ENCODE results near the gene CSNK1G1. TPM values are rescaled to one million over a fixed set of nuclear protein-coding genes. Genes with fewer than 3 reads are reported as not detected.
"Not testable (repeated sequence)": the region's sequence is repeated elsewhere in the genome, so short reads cannot be mapped to it uniquely, and the experiment has no call there.

CSNK1G1 gene
- total RNA-seq (10 to 100 TPM; 15.8 to 27.1 (median 20.1) TPM), polyA plus RNA-seq (1 to 10 TPM; 2.0 to 3.0 (median 2.8) TPM)
- long read RNA-seq, donor 1, full-length matches to known transcripts: 2 of 2 reads
- long read RNA-seq, donor 1, partial matches to known transcripts: 0 of 2 reads
- long read RNA-seq, donor 1, other reads (novel, unspliced or antisense): 0 of 2 reads
- long read RNA-seq, donor 2, full-length matches to known transcripts: 1 of 1 reads
- long read RNA-seq, donor 2, partial matches to known transcripts: 0 of 1 reads
- long read RNA-seq, donor 2, other reads (novel, unspliced or antisense): 0 of 1 reads

DNA sequence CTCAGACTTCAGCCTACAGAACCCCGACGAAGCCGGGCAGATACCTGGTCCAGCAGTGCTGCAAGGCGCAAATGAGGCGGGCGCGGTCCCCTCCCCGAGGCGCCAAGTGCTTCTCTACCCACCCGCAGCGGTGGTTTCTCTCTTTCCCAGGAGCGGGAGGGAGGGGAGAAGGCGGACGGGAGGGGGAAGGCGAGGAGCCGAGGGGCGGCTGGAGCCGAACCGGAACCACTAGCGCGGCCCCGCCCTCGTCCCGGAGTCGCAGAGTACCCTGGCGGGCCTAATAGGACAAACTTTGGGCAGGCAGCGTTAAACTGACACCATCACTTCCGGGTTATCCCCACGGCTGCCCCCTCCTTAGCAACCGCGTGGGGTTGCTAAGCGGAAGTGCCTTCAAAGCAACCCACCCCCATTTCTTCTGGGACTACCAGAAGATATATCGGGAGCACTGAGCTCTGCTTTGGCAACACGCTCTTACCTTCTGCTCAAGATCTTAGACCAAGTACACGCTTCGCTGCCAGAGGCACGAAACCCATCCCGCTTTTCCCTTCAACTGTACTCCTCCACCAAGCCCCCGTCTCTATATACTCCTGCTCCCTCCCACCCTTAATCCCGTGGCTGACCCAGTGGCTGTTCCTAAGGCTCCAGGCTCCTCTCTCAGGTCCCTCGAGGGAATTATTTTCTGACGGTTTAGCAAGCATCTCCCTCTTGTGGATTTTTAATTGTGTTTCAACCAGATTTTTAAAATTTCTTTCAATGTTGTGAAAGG, at the start of gene CSNK1G1:
Gene CSNK1G1, minus strand, starts transcription at position 230 of the 766 bp plus-strand sequence. CDS start 55,674 bp downstream, outside the sequence.
- TF ChIP-seq POLR2A (IDR thresholded peaks at IDR 0.05) (peak in 1 of 3 donors; percentile 13), POLR2AphosphoS5 (IDR thresholded peaks at IDR 0.05) (peak; percentile 80 to 89 (median 82))
- TF ChIP-seq, protein P1, sequence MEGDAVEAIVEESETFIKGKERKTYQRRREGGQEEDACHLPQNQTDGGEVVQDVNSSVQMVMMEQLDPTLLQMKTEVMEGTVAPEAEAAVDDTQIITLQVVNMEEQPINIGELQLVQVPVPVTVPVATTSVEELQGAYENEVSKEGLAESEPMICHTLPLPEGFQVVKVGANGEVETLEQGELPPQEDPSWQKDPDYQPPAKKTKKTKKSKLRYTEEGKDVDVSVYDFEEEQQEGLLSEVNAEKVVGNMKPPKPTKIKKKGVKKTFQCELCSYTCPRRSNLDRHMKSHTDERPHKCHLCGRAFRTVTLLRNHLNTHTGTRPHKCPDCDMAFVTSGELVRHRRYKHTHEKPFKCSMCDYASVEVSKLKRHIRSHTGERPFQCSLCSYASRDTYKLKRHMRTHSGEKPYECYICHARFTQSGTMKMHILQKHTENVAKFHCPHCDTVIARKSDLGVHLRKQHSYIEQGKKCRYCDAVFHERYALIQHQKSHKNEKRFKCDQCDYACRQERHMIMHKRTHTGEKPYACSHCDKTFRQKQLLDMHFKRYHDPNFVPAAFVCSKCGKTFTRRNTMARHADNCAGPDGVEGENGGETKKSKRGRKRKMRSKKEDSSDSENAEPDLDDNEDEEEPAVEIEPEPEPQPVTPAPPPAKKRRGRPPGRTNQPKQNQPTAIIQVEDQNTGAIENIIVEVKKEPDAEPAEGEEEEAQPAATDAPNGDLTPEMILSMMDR (IDR thresholded peaks at IDR 0.05 in 8 of 11, conservative IDR thresholded peaks at IDR 0.05 in 3 of 11): peak in 2 of 11 experiments; percentile 2 to 9
- Histone ChIP-seq H3K4me3 (peak within 1 kb of the TSS; percentile 56 to 98 (median 83)), H3K4me1 (peaks cover 8 to 48% (median 26%) of the 10 kb centered on the region in 6 donors), H3K27ac (peak within 1 kb of the TSS; percentile 23 to 89 (median 80)), H3K9me3 (no peaks in the 10 kb centered on the region), H3K27me3 (replicated peaks in 1 of 7) (no peaks in the 10 kb centered on the region), H3K36me3 (peaks cover 0 to 6% (median 0%) of the 10 kb centered on the region in 6 donors)
- peak; percentile 97 for DNase-seq
- WGBS, 5 donors: 0 to 1% (median 0%) methylated on average over 21 to 42 of the region's 42 CpGs
- intact Hi-C loops (cut with DNase I; ENCODE audit: low total_unique reads): no loop called here

DNA sequence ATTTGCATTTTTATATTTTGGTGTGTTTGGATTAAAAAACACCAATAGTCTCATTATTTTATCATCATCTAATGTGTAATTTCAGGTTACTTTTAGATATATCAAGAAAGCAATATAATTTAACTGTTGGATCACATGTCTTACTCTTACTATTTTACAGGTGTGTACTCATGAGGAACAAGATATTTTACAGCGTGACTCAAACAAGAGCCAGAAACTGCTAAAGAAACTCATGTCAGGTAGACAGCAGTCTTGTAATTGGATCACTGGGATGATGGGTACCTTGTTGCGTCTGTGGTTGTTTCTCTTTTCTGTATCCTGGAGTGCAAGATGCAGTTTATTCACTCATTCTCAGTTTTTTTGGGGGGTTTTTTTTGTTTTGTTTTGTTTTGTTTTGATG, 44.6 kb upstream of the CSNK1G1 start:
- TF ChIP-seq POLR2AphosphoS5 (IDR thresholded peaks at IDR 0.05) (no peak), POLR2A (IDR thresholded peaks at IDR 0.05) (no peak)
- TF ChIP-seq, protein P1 (IDR thresholded peaks at IDR 0.05 in 8 of 11, conservative IDR thresholded peaks at IDR 0.05 in 3 of 11): no peak
- 92 to 95% (median 94%) methylated on average over 2 of the region's 2 CpGs for WGBS, 5 donors
- H3K27me3 ChIP-seq (replicated peaks in 1 of 7): no peaks in the 10 kb centered on the region
- H3K4me3 ChIP-seq: no peak overlapping the region
- intact Hi-C loops (cut with DNase I; ENCODE audit: low total_unique reads): no loop called here
- peaks cover 4 to 100% (median 93%) of the 10 kb centered on the region in 6 donors for H3K36me3 ChIP-seq
- no peaks in the 10 kb centered on the region for H3K9me3 ChIP-seq
- DNase-seq: no peak
- H3K4me1 ChIP-seq: no peaks in the 10 kb centered on the region
- H3K27ac ChIP-seq: no peak overlapping the region

DNA sequence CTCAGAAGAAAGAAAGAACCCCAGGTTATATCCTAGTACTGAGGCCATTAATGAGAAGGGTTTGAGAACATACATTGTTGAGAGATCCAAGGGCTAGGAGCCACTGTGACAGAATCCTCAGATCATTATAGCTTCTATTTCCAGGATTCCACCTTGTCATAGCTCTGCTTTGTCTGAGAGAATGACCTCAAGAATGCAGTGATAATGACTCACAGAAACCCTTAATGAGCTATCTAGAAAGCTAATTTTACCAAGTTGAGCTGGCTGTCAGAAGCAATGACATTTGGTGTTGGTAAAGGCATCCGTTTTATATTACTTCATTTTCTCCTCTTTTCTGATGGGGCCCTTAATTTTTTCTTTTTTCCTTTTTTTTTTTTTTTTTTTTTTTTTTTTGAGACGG, 42.6 kb upstream of the CSNK1G1 start:
- WGBS, 5 donors: 90 to 100% (median 93%) methylated on average over 1 to 2 of the region's 2 CpGs
- no peaks in the 10 kb centered on the region for H3K9me3 ChIP-seq
- H3K4me1 ChIP-seq: no peaks in the 10 kb centered on the region
- peaks cover 4 to 100% (median 94%) of the 10 kb centered on the region in 6 donors for H3K36me3 ChIP-seq
- TF ChIP-seq POLR2A (IDR thresholded peaks at IDR 0.05): no peak
- intact Hi-C loops (cut with DNase I; ENCODE audit: low total_unique reads): no loop called here
- no peaks in the 10 kb centered on the region for H3K27me3 ChIP-seq (replicated peaks in 1 of 7)
- no peak for DNase-seq
- H3K4me3 ChIP-seq: no peak overlapping the region
- no peak overlapping the region for H3K27ac ChIP-seq

DNA sequence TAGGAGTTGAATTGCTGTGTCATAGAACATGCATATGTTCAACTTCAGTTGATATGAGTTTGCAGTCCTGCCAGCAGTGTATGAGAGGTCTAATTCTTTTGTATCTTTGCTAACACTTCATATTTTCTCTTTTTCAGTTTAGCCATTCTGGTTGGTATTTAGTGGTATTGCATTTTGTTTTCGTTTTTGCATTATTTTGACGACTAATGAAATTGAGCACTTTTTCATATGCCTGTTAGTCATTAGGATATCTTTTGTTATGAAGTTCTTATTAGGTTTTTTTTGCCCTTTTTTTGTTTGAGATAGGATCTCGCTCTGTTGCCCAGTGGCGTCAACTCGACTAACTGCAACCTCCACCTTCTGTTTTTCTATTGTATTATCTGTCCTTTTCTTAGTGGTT, 40.8 kb upstream of the CSNK1G1 start:
- H3K4me1 ChIP-seq: peaks cover 0 to under 1% (median 0%) of the 10 kb centered on the region in 6 donors
- 93 to 99% (median 95%) methylated on average over 5 of the region's 5 CpGs for WGBS, 5 donors
- no peaks in the 10 kb centered on the region for H3K9me3 ChIP-seq
- DNase-seq: no peak
- intact Hi-C loops (cut with DNase I; ENCODE audit: low total_unique reads): no loop called here
- no peak overlapping the region for H3K27ac ChIP-seq
- H3K36me3 ChIP-seq: peaks cover 4 to 100% (median 80%) of the 10 kb centered on the region in 6 donors
- no peak for TF ChIP-seq POLR2A (IDR thresholded peaks at IDR 0.05)
- no peak for TF ChIP-seq POLR2AphosphoS5 (IDR thresholded peaks at IDR 0.05)
- TF ChIP-seq, protein P1 (IDR thresholded peaks at IDR 0.05 in 8 of 11, conservative IDR thresholded peaks at IDR 0.05 in 3 of 11): no peak
- no peaks in the 10 kb centered on the region for H3K27me3 ChIP-seq (replicated peaks in 1 of 7)
- H3K4me3 ChIP-seq: no peak overlapping the region

DNA sequence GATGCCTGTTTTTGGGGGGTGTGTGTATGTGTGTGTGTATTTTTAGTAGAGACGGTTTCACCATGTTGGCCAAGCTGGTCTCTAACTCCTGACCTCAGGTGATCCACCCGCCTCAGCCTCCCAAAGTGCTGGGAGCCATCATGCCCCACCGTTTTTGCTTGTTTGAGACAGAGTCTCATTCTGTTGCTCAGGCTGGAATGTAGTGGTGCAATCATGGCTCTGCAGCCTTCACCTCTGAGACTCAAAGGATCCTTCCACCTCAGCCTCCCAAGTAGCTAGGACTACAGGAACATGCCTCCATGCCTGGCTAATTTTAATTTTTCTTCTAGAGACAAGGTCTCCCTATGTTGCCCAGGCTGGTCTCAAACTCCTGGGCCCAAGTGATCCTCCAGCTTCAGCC, 36.5 kb upstream of the CSNK1G1 start:
- H3K4me3 ChIP-seq; H3K27ac ChIP-seq; DNase-seq; H3K9me3 ChIP-seq; H3K27me3 ChIP-seq (replicated peaks in 1 of 7); intact Hi-C loops (cut with DNase I; ENCODE audit: low total_unique reads): not testable (repeated sequence)
- H3K36me3 ChIP-seq: peaks cover 1 to 75% (median 38%) of the 10 kb centered on the region in 6 donors
- peaks cover 10 to 37% (median 18%) of the 10 kb centered on the region in 6 donors for H3K4me1 ChIP-seq
- 80 to 93% (median 91%) methylated on average over 3 of the region's 3 CpGs for WGBS, 5 donors
